HEK293T (cell line): ENCODE results near the gene HEBP2.

Source experiments
- CTCF ChIA-PET: fragments of 350-600 bp; formaldehyde crosslinking; extraction: SDS; loops from one replicate; lab custom pipeline; 2021; ENCODE audit warnings: antibody characterized with exemption, inconsistent platforms; lab: Yijun Ruan, JAX
- POLR2A ChIA-PET: fragments of 350-600 bp; formaldehyde crosslinking; extraction: SDS; loops from one replicate; lab custom pipeline; 2020; ENCODE audit warnings: antibody characterized with exemption, inconsistent platforms; lab: Yijun Ruan, JAX
- DNase-seq: peaks from one replicate; pipeline ENCODE4 v3.0.0; 2012; ENCODE audit warnings: mixed read lengths; ENCODE audit errors: extremely low spot score
- ARNT ChIP-seq: fragments of 450-650 bp; IDR thresholded peaks from 2 replicates; pipeline ENCODE4 v1.6.1; 2017; ENCODE audit warnings: mild to moderate bottlenecking
- BHLHE40 ChIP-seq: fragments of 450-650 bp; IDR thresholded peaks from 2 replicates; pipeline ENCODE4 v1.6.1; 2016; ENCODE audit warnings: mild to moderate bottlenecking, moderate library complexity, borderline replicate concordance
- CTBP1 ChIP-seq: fragments of 450-650 bp; IDR thresholded peaks from 2 replicates; pipeline ENCODE4 v1.6.1; 2016; ENCODE audit warnings: borderline replicate concordance
- ELF4 ChIP-seq: fragments of 450-650 bp; IDR thresholded peaks from 2 replicates; pipeline ENCODE4 v1.6.1; 2017; ENCODE audit warnings: antibody characterized with exemption
- FOXA1 ChIP-seq: fragments of 450-650 bp; IDR thresholded peaks from 2 replicates; pipeline ENCODE4 v1.6.1; 2016; ENCODE audit warnings: mild to moderate bottlenecking
- FOXK2 ChIP-seq: fragments of 450-650 bp; IDR thresholded peaks from 2 replicates; pipeline ENCODE4 v1.6.1; 2016; ENCODE audit warnings: mild to moderate bottlenecking
- FOXM1 ChIP-seq: fragments of 450-650 bp; IDR thresholded peaks from 2 replicates; pipeline ENCODE4 v1.6.1; 2017; ENCODE audit warnings: mild to moderate bottlenecking, borderline replicate concordance
- HDGF ChIP-seq: fragments of 450-650 bp; IDR thresholded peaks from 2 replicates; pipeline ENCODE4 v1.6.1; 2017; ENCODE audit warnings: antibody characterized with exemption, borderline replicate concordance
- L3MBTL2 ChIP-seq: fragments of 450-650 bp; conservative IDR thresholded peaks from 2 replicates; pipeline ENCODE4 v1.6.1; 2016; ENCODE audit warnings: mild to moderate bottlenecking
- LEF1 ChIP-seq: fragments of 450-650 bp; IDR thresholded peaks from 2 replicates; pipeline ENCODE4 v1.6.1; 2017; ENCODE audit warnings: mild to moderate bottlenecking, borderline replicate concordance
- NFRKB ChIP-seq: fragments of 450-650 bp; IDR thresholded peaks from 2 replicates; pipeline ENCODE4 v1.6.1; 2016; ENCODE audit warnings: mild to moderate bottlenecking, moderate library complexity
- PKNOX1 ChIP-seq: fragments of 450-650 bp; IDR thresholded peaks from 2 replicates; pipeline ENCODE4 v1.6.1; 2016
- SP1 ChIP-seq: fragments of 450-650 bp; IDR thresholded peaks from 2 replicates; pipeline ENCODE4 v1.6.1; 2017
- SUZ12 ChIP-seq: fragments of 450-650 bp; IDR thresholded peaks from 2 replicates; pipeline ENCODE4 v1.6.1; 2016; ENCODE audit warnings: mild to moderate bottlenecking
- TARDBP ChIP-seq: fragments of 450-650 bp; IDR thresholded peaks from 2 replicates; pipeline ENCODE4 v1.6.1; 2016
- ZNF384 ChIP-seq: fragments of 450-650 bp; IDR thresholded peaks from 2 replicates; pipeline ENCODE4 v1.6.1; 2016

HEBP2 gene

DNA sequence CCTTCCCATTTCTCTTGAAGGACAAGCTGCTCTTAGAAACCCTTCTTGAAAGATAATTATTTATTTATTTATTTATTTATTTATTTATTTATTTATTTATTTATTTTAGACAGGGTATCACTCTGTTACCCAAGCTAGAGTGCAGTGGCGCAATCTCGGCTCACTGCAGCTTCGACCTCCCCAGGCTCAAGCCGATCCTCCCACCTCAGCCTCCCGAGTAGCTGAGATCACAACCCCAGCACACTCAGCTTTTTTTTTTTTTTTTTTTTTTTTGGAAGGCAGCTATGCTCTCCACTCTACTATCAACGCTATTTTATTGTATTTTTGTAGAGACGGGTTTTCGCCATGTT lies 1.2 kb upstream of the HEBP2 start:
- ChIA-PET POLR2A (no interaction called here), CTCF (interaction anchor here (0.7 to 2.5 kb wide), 4 partner anchors 9 to 584 kb away, joined by 3 to 9 read pairs (median 4); no protein-coding TSS in a partner anchor)
- no peak for DNase-seq
- TF ChIP-seq FOXK2 (no peak), ZNF384 (peak; percentile 58; the same call in 1 of the 2 replicates)

- TF ChIP-seq SP1 (no peak), PKNOX1 (no peak), FOXK2 (no peak), FOXA1 (no peak), ELF4 (no peak), HDGF (no peak), CTBP1 (no peak)
- peak; percentile 52 for DNase-seq
- CTCF ChIA-PET = interaction anchor here (1.0 to 2.5 kb wide), 5 partner anchors 10 to 287 kb away, joined by 3 to 9 read pairs (median 3); no protein-coding TSS in a partner anchor
- POLR2A ChIA-PET = no interaction called here
Measured at GRCh38 chr6:138403324-138403800, 661 bp upstream of the HEBP2 start.

DNA sequence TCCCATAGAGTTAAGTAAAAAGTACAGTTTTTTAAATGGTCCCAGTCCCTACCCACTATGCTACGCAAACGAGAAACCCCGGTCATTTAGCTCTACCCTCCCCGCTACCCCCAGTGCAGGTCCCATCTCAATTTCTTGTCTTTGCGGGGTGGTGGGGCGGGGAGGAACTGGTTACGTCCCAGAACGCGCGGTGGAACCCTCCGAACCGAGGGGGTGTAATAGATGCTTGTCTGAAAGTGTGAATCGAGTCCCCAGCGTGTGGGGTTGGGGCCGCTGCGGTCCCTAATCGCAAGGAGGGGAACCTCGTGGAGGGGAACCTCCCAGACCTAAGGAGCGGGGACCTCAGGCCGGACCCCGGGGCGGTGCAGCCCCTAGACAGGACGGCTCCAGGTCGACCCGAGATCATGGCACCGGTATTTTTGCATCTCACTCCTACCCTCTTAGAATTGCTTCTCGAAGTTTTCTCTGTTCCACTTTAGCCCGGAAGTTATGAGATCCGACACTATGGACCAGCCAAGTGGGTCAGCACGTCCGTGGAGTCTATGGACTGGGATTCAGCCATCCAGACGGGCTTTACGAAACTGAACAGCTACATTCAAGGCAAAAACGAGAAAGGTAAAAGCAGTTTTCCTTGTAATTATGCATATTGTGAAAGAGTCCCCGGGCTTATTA lies 779 bp downstream of the HEBP2 start:
- no peak for TF ChIP-seq HDGF
- no peak for TF ChIP-seq PKNOX1
- TF ChIP-seq TARDBP = no peak
- TF ChIP-seq SP1 = no peak
- no peak for TF ChIP-seq CTBP1
- TF ChIP-seq L3MBTL2 = no peak
- no peak for TF ChIP-seq ARNT
- TF ChIP-seq FOXA1 = no peak
- TF ChIP-seq SUZ12 = no peak
- TF ChIP-seq FOXM1 = no peak
- no peak for TF ChIP-seq LEF1
- TF ChIP-seq FOXK2 = no peak
- no peak for TF ChIP-seq NFRKB
- no peak for TF ChIP-seq ZNF384
- TF ChIP-seq BHLHE40 = no peak
- ChIA-PET POLR2A (interaction anchor here (1.0 kb wide), 3 partner anchors 25 to 143 kb away, joined by 3 read pairs; no protein-coding TSS in a partner anchor), CTCF (interaction anchor here (0.6 to 2.5 kb wide), 13 partner anchors 9 to 587 kb away, joined by 3 to 9 read pairs (median 3); no protein-coding TSS in a partner anchor)
- no peak for DNase-seq

GRCh38 chr6:138405816-138406413 lies 1.9 kb downstream of the HEBP2 start:
- ChIA-PET CTCF (interaction anchor here (0.6 to 2.2 kb wide), 4 partner anchors 9 to 399 kb away, joined by 3 to 7 read pairs (median 4); no protein-coding TSS in a partner anchor), POLR2A (interaction anchor here (1.0 to 1.2 kb wide), 2 partner anchors 92 to 368 kb away, joined by 3 read pairs; partner anchors contain the start of gene CCDC28A)
- TF ChIP-seq L3MBTL2 = no peak
- TF ChIP-seq HDGF = no peak
- TF ChIP-seq NFRKB = no peak
- TF ChIP-seq PKNOX1 = peak; percentile 98
- TF ChIP-seq ELF4 = no peak
- no peak for TF ChIP-seq BHLHE40
- TF ChIP-seq ZNF384 = no peak; the same call in 1 of the 2 replicates
- TF ChIP-seq FOXM1 = no peak
- TF ChIP-seq FOXK2 = no peak
- peak; percentile 86 for TF ChIP-seq ARNT
- TF ChIP-seq SUZ12 = no peak
- TF ChIP-seq TARDBP = no peak
- peak; percentile 82 for TF ChIP-seq CTBP1
- no peak for TF ChIP-seq SP1
- no peak for TF ChIP-seq FOXA1
- TF ChIP-seq LEF1 = peak; percentile 82; the same call in 1 of the 2 replicates
- peak; percentile 69 for DNase-seq

GRCh38 chr6:138406443-138406842 lies 2.4 kb downstream of the HEBP2 start:
- no peak for TF ChIP-seq ELF4
- 0 out of 2 replicates have a peak, but pooled peaks have one; percentile 13 for TF ChIP-seq HDGF
- no peak for TF ChIP-seq L3MBTL2
- no peak for DNase-seq
- CTCF ChIA-PET = interaction anchor here (2.2 kb wide), 1 partner anchor 399 kb away, joined by 7 read pairs; no protein-coding TSS in a partner anchor
- POLR2A ChIA-PET = interaction anchor here (1.2 kb wide), 1 partner anchor 367 kb away, joined by 3 read pairs; the partner anchor contains the start of gene CCDC28A
